Measurements from ENCODE around the gene COG1. TPM values are rescaled to one million over a fixed set of nuclear protein-coding genes. Genes with fewer than 3 reads are reported as not detected.

COG1 gene
- 15.1 and 17.5 TPM in 2 replicates for total RNA-seq

GRCh38 chr17:73192894-73193701 lies at the start of gene COG1:
TSS of gene COG1 (plus strand) at chr17:73193055. CDS start at chr17:73193070, 15 bp downstream.

Other genes with a start within 250 kb of the COG1 start
- gene SLC39A11, start 100.4 kb upstream of the COG1 start, total RNA-seq: 13.1 and 15.7 TPM in 2 replicates
- gene SSTR2, start 28.0 kb upstream of the COG1 start, total RNA-seq: not detected in 2 replicates
- gene CPSF4L, start 68.8 kb downstream of the COG1 start, total RNA-seq: not detected in 2 replicates
- gene CDC42EP4, start 118.9 kb downstream of the COG1 start, total RNA-seq: 37.0 and 58.9 TPM in 2 replicates